A549 (cell line): ENCODE results near the gene GABRA4. TPM values are rescaled to one million over a fixed set of nuclear protein-coding genes. Genes with fewer than 3 reads are reported as not detected.

Experiments used
- ATAC-seq, 2 experiments: fragments of 200-7000 bp in 1 of 2; fragments of >200 bp in 1 of 2; cut with Nextera tagmentation in 1 of 2; cut with Tn5 transposase in 1 of 2; 3 replicates each; pipeline versions ENCODE4 v1.8.0 to v1.9.1; 2018 to 2020; ENCODE audit warnings: mild to moderate bottlenecking in 1 of 2, moderate library complexity in 1 of 2
- CTCF ChIA-PET: fragments of 300-600 bp; sonication (Branson Sonifier 250); formaldehyde crosslinking; extraction: SDS; loops from one replicate; lab custom pipeline; 2021; ENCODE audit warnings: antibody characterized with exemption, inconsistent platforms; lab: Yijun Ruan, JAX
- POLR2A ChIA-PET: fragments of 350-600 bp; formaldehyde crosslinking; extraction: SDS; loops from one replicate; lab custom pipeline; 2021; ENCODE audit warnings: antibody characterized with exemption, inconsistent platforms; lab: Yijun Ruan, JAX
- DNase-seq, 2 experiments: peaks; one replicate each; pipeline versions ENCODE4 v3.0.0 to v3.0.0-alpha.2; 2011 to 2016; ENCODE audit warnings: low read depth in 1 of 2, low spot score in 1 of 2
- FAIRE-seq: peaks from 2 replicates; lab custom pipeline; 2011; peaks lifted over from hg19 to GRCh38; lab: Jason Lieb, UNC
- H3K27ac ChIP-seq, 2 experiments: fragments of >200 bp; sonication (Bioruptor Twin); formaldehyde crosslinking; 3 replicates each; pipeline ENCODE4 v1.5.1; 2016 to 2017
- H3K4me1 ChIP-seq: fragments of >200 bp; sonication (Bioruptor Twin); formaldehyde crosslinking; 3 replicates; pipeline ENCODE4 v1.6.1; 2016
- H3K4me2 ChIP-seq: fragments of >200 bp; sonication (Bioruptor Twin); formaldehyde crosslinking; 3 replicates; pipeline ENCODE4 v1.6.1; 2016
- H3K4me3 ChIP-seq: fragments of >200 bp; sonication (Bioruptor Twin); formaldehyde crosslinking; 3 replicates; pipeline ENCODE4 v1.5.1; 2016
- H3K9me3 ChIP-seq: fragments of >200 bp; sonication (Bioruptor Twin); formaldehyde crosslinking; 3 replicates; pipeline ENCODE4 v1.6.1; 2016
- CBX2 ChIP-seq: fragments of 200-600 bp; sonication (generic); IDR thresholded peaks from 2 replicates; pipeline ENCODE4 v1.6.1; 2016; ENCODE audit warnings: low read depth, mild to moderate bottlenecking, borderline replicate concordance
- CBX8 ChIP-seq: fragments of 200-600 bp; sonication (generic); IDR thresholded peaks from 2 replicates; pipeline ENCODE4 v1.6.1; 2016
- HOXA7 ChIP-seq: fragments of 250-450 bp; sonication (Bioruptor Pico); IDR thresholded peaks from 2 replicates; pipeline ENCODE4 v1.5.0; 2020; ENCODE audit warnings: mild to moderate bottlenecking, moderate library complexity
- HOXB5 ChIP-seq: fragments of 250-450 bp; sonication (Bioruptor Pico); IDR thresholded peaks from 2 replicates; pipeline ENCODE4 v1.5.0; 2020; ENCODE audit warnings: mild to moderate bottlenecking, moderate library complexity
- MAFK ChIP-seq: fragments of 450-650 bp; IDR thresholded peaks from 2 replicates; pipeline ENCODE4 v1.6.1; 2014; ENCODE audit not compliant: partially characterized antibody
- MYC ChIP-seq: IDR thresholded peaks from 2 replicates; pipeline ENCODE4 v1.6.1; 2012; ENCODE audit warnings: mild to moderate bottlenecking, inconsistent platforms, low read length, improper control_type of control experiment, borderline replicate concordance
- PHF8 ChIP-seq: fragments of 200-600 bp; sonication (generic); IDR thresholded peaks from 2 replicates; pipeline ENCODE4 v1.6.1; 2016; ENCODE audit warnings: low read depth, mild to moderate bottlenecking, antibody characterized with exemption, moderate library complexity, borderline replicate concordance
- RFX5 ChIP-seq: fragments of 450-650 bp; IDR thresholded peaks from 2 replicates; pipeline ENCODE4 v1.7.1; 2014; ENCODE audit warnings: antibody characterized with exemption, mild to moderate bottlenecking, moderate library complexity
- RNF2 ChIP-seq: fragments of 200-600 bp; sonication (generic); IDR thresholded peaks from 2 replicates; pipeline ENCODE4 v1.6.1; 2016; ENCODE audit warnings: low read depth, mild to moderate bottlenecking, antibody characterized with exemption, moderate library complexity, borderline replicate concordance
- TFCP2L1 ChIP-seq: fragments of 250-450 bp; sonication (Bioruptor Pico); IDR thresholded peaks from 2 replicates; pipeline ENCODE4 v1.5.0; 2021; ENCODE audit warnings: mild to moderate bottlenecking
- ZC3H11A ChIP-seq: fragments of 450-650 bp; IDR thresholded peaks from 2 replicates; pipeline ENCODE4 v1.6.1; 2014; ENCODE audit warnings: antibody characterized with exemption, mild to moderate bottlenecking
- ZFP36 ChIP-seq: fragments of 450-650 bp; IDR thresholded peaks from 2 replicates; pipeline ENCODE4 v1.6.1; 2014; ENCODE audit warnings: borderline replicate concordance; ENCODE audit not compliant: partially characterized antibody
- ZNF302 ChIP-seq: fragments of 250-450 bp; sonication (Bioruptor Pico); IDR thresholded peaks from 2 replicates; pipeline ENCODE4 v1.9.0; 2021; ENCODE audit warnings: inconsistent platforms, mild to moderate bottlenecking, moderate library complexity
- WGBS: methylation state at CpG from one replicate; pipeline ENCODE4 v1.1.6; 2017; ENCODE audit errors: missing lambda C conversion rate; 5-methylcytosine and 5-hydroxymethylcytosine counted together
- polyA plus RNA-seq, 4 experiments: library from polyadenylated mRNA; depleted of rRNA in 3 of 4; stranded (reverse); fragments of >200 nt; fragmentation: RNase III in 1 of 4; extraction: RNeasy Plus Mini Kit Qiagen cat#74134 plus additional on column Dnase treatment in 1 of 4; gene quantifications; 2 replicates in 3 of 4; 3 replicates in 1 of 4; pipeline ENCODE4 v1.2.3, GENCODE V29; 2011 to 2017
- TF ChIP-seq, protein P1 (sequence below): fragments of 150-350 bp; IDR thresholded peaks from 2 replicates; pipeline ENCODE4 v1.6.1; 2014; ENCODE audit warnings: low read depth, mild to moderate bottlenecking, low read length
- TF ChIP-seq, protein P2 (sequence below): fragments of 450-650 bp; IDR thresholded peaks from 2 replicates; pipeline ENCODE4 v1.6.1; 2014; ENCODE audit warnings: antibody characterized with exemption
- TF ChIP-seq, protein P3 (sequence below): fragments of >200 bp; sonication (Bioruptor Twin); formaldehyde crosslinking; IDR thresholded peaks from 3 replicates; pipeline ENCODE4 v1.5.1; 2016
- TF ChIP-seq, protein P4 (sequence below): IDR thresholded peaks from 2 replicates; pipeline ENCODE4 v1.6.1; 2012
- TF ChIP-seq, protein P5 (sequence below): fragments of 250-450 bp; sonication (Bioruptor Pico); IDR thresholded peaks from 2 replicates; pipeline ENCODE4 v1.5.0; 2020; ENCODE audit warnings: low read depth, mild to moderate bottlenecking, moderate library complexity
- TF ChIP-seq, protein P6 (sequence below): fragments of 200-600 bp; sonication (generic); IDR thresholded peaks from 2 replicates; pipeline ENCODE4 v1.6.1; 2016; ENCODE audit warnings: antibody characterized with exemption, mild to moderate bottlenecking, moderate library complexity

GABRA4 gene
- polyA plus RNA-seq, 2 of the 4 experiments (the other 2 are of a cell fraction) = not detected

DNA sequence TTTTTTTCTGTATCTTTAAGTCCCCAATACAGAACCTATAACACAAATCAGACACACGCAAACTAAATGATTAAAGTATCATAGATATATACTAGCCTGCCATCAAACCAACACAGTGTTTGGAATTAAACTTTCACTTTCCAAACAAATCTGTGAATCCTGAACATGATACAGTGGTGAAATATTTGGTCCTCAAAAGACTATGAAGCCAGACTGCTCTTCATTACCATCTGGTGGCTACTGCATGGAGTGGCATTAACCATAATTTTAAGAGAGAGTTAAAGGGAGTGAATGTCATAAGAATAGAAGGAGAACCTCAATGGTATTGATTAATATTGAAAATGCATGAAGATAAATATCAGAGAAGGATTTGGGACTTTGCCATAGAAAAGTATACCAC lies 9.2 kb upstream of the GABRA4 start:
- POLR2A ChIA-PET = no interaction called here
- Histone ChIP-seq H3K4me2 (no peak overlapping the region), H3K4me3 (no peak overlapping the region), H3K27ac (no peak overlapping the region), H3K4me1 (no peaks in the 10 kb centered on the region), H3K9me3 (no peaks in the 10 kb centered on the region)
- no peak for ATAC-seq
- 10% methylated on average over 1 of the region's 1 CpG for WGBS
- CTCF ChIA-PET = no interaction called here
- DNase-seq = no peak
- TF ChIP-seq, protein P1, sequence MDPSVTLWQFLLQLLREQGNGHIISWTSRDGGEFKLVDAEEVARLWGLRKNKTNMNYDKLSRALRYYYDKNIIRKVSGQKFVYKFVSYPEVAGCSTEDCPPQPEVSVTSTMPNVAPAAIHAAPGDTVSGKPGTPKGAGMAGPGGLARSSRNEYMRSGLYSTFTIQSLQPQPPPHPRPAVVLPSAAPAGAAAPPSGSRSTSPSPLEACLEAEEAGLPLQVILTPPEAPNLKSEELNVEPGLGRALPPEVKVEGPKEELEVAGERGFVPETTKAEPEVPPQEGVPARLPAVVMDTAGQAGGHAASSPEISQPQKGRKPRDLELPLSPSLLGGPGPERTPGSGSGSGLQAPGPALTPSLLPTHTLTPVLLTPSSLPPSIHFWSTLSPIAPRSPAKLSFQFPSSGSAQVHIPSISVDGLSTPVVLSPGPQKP = no peak
- TF ChIP-seq PHF8 (no peak), MAFK (no peak), HOXB5 (no peak), CBX8 (no peak), TFCP2L1 (CRISPR knock-in tag) (no peak), RFX5 (no peak), CBX2 (no peak), RNF2 (no peak), ZNF302 (CRISPR knock-in tag) (no peak), MYC (no peak), ZC3H11A (no peak), ZFP36 (no peak)
- TF ChIP-seq, protein P2, sequence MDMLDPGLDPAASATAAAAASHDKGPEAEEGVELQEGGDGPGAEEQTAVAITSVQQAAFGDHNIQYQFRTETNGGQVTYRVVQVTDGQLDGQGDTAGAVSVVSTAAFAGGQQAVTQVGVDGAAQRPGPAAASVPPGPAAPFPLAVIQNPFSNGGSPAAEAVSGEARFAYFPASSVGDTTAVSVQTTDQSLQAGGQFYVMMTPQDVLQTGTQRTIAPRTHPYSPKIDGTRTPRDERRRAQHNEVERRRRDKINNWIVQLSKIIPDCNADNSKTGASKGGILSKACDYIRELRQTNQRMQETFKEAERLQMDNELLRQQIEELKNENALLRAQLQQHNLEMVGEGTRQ = no peak
- TF ChIP-seq, protein P3, sequence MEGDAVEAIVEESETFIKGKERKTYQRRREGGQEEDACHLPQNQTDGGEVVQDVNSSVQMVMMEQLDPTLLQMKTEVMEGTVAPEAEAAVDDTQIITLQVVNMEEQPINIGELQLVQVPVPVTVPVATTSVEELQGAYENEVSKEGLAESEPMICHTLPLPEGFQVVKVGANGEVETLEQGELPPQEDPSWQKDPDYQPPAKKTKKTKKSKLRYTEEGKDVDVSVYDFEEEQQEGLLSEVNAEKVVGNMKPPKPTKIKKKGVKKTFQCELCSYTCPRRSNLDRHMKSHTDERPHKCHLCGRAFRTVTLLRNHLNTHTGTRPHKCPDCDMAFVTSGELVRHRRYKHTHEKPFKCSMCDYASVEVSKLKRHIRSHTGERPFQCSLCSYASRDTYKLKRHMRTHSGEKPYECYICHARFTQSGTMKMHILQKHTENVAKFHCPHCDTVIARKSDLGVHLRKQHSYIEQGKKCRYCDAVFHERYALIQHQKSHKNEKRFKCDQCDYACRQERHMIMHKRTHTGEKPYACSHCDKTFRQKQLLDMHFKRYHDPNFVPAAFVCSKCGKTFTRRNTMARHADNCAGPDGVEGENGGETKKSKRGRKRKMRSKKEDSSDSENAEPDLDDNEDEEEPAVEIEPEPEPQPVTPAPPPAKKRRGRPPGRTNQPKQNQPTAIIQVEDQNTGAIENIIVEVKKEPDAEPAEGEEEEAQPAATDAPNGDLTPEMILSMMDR = no peak
- TF ChIP-seq, protein P4, sequence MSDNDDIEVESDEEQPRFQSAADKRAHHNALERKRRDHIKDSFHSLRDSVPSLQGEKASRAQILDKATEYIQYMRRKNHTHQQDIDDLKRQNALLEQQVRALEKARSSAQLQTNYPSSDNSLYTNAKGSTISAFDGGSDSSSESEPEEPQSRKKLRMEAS = no peak
- TF ChIP-seq, protein P5, sequence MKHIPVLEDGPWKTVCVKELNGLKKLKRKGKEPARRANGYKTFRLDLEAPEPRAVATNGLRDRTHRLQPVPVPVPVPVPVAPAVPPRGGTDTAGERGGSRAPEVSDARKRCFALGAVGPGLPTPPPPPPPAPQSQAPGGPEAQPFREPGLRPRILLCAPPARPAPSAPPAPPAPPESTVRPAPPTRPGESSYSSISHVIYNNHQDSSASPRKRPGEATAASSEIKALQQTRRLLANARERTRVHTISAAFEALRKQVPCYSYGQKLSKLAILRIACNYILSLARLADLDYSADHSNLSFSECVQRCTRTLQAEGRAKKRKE (CRISPR knock-in tag) = no peak
- TF ChIP-seq, protein P6, sequence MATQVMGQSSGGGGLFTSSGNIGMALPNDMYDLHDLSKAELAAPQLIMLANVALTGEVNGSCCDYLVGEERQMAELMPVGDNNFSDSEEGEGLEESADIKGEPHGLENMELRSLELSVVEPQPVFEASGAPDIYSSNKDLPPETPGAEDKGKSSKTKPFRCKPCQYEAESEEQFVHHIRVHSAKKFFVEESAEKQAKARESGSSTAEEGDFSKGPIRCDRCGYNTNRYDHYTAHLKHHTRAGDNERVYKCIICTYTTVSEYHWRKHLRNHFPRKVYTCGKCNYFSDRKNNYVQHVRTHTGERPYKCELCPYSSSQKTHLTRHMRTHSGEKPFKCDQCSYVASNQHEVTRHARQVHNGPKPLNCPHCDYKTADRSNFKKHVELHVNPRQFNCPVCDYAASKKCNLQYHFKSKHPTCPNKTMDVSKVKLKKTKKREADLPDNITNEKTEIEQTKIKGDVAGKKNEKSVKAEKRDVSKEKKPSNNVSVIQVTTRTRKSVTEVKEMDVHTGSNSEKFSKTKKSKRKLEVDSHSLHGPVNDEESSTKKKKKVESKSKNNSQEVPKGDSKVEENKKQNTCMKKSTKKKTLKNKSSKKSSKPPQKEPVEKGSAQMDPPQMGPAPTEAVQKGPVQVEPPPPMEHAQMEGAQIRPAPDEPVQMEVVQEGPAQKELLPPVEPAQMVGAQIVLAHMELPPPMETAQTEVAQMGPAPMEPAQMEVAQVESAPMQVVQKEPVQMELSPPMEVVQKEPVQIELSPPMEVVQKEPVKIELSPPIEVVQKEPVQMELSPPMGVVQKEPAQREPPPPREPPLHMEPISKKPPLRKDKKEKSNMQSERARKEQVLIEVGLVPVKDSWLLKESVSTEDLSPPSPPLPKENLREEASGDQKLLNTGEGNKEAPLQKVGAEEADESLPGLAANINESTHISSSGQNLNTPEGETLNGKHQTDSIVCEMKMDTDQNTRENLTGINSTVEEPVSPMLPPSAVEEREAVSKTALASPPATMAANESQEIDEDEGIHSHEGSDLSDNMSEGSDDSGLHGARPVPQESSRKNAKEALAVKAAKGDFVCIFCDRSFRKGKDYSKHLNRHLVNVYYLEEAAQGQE = no peak
- no peak for FAIRE-seq

DNA sequence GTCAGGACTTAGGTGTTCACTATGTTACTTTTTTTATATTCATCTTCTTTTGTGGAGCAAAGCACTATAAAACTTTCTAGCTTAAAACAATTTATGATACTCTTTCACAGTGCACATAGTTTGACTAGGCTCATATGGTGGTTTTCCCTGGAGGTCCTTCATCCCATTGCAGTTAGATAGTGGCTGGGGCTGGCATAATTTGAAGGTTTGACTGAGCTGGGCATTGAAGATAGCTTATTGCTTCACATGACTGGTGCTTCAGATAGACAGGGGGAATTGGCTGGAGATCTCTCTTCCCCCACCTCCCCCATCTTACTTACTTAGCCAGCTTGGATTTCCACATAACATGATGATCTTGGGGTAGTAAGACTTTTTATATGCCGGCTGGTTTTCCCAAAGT lies 7.0 kb upstream of the GABRA4 start:
- FAIRE-seq (no peak), DNase-seq (no peak)
- CTCF ChIA-PET = no interaction called here

More for the DNA sequence above, 7.0 kb upstream of the GABRA4 start:
- no peak overlapping the region for H3K4me2 ChIP-seq
- H3K4me1 ChIP-seq = no peaks in the 10 kb centered on the region
- POLR2A ChIA-PET = no interaction called here
- H3K4me3 ChIP-seq = no peak overlapping the region
- H3K27ac ChIP-seq = no peak overlapping the region
- H3K9me3 ChIP-seq = no peaks in the 10 kb centered on the region
- 0% methylated on average over 1 of the region's 1 CpG for WGBS
- ATAC-seq = no peak
- no peak for TF ChIP-seq HOXA7 (CRISPR knock-in tag)
- TF ChIP-seq, all 56 proteins: peak for 0
